Ascending aorta (tissue), 2 donors: ENCODE measurements around the gene NEK2. TPM values are rescaled to one million over a fixed set of nuclear protein-coding genes. Genes with fewer than 3 reads are reported as not detected.
"Not testable (repeated sequence)": the region's sequence is repeated elsewhere in the genome, so short reads cannot be mapped to it uniquely, and the experiment has no call there.

ENCODE experiments used
- DNase-seq, 2 donors: peaks; one replicate each; pipeline ENCODE4 v3.0.0-alpha.2; 2019; ENCODE audit warnings: low spot score in 2 of 2
- H3K27ac ChIP-seq, 2 donors: fragments of 200-600 bp; sonication (generic); one replicate each; pipeline ENCODE4 v1.5.1; 2016 to 2017; ENCODE audit warnings: mild to moderate bottlenecking in 1 of 2
- H3K27me3 ChIP-seq: fragments of 200-600 bp; sonication (generic); one replicate; pipeline ENCODE4 v1.5.1; 2017
- H3K36me3 ChIP-seq, 2 donors: fragments of 200-600 bp; sonication (generic); one replicate each; pipeline ENCODE4 v1.5.1; 2016
- H3K4me1 ChIP-seq, 2 donors: fragments of 200-600 bp; sonication (generic); one replicate each; pipeline ENCODE4 v1.5.1; 2016 to 2017; ENCODE audit warnings: mild to moderate bottlenecking in 1 of 2
- H3K4me3 ChIP-seq, 2 donors: fragments of 200-600 bp; sonication (generic); one replicate each; pipeline ENCODE4 v1.5.1; 2016 to 2017; ENCODE audit warnings: mild to moderate bottlenecking in 1 of 2
- H3K9me3 ChIP-seq, 2 donors: fragments of 200-600 bp; sonication (generic); one replicate each; pipeline ENCODE4 v1.5.1; 2016
- intact Hi-C: fragments of 100-400 bp; cut with DNase I; formaldehyde crosslinking; loops from one replicate; pipeline ENCODE4 v1.15.1; 2023
- total RNA-seq: library from RNA; depleted of rRNA; stranded (reverse); fragments of >200 nt; gene quantifications from one replicate; pipeline ENCODE4 v1.1.0, GENCODE V29; 2016
- TF ChIP-seq, protein P1 (sequence below), 3 experiments: fragments of 200-600 bp in 2 of 3; fragments of 450-650 bp in 1 of 3; sonication (generic) in 2 of 3; IDR thresholded peaks; one replicate each; pipeline ENCODE4 v1.5.1; 2016 to 2019; ENCODE audit warnings: antibody characterized with exemption in 3 of 3, mild to moderate bottlenecking in 1 of 3, moderate library complexity in 1 of 3

Gene NEK2
- total RNA-seq, 1 donor from 2014 or later, result not detected

DNA sequence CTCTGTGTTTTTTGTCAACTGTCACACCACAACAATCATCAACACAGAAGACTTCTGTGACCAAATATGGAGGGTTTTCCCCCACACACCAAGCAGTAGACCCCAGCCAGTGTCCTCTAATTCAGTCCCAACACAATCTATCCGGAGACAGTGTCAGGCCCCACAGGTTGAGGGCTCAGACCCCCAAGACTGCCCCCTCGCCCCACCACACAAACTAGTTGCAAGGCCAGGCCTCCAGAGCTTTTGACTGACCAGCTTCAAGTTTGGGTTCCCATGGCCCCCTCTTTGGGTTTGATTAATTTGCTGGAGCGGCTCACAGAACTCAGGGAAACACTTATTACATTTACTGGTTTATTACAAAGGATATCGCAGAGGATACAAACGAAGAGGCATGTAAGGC is 37.2 kb downstream of the NEK2 start:
- TF ChIP-seq, protein P1, sequence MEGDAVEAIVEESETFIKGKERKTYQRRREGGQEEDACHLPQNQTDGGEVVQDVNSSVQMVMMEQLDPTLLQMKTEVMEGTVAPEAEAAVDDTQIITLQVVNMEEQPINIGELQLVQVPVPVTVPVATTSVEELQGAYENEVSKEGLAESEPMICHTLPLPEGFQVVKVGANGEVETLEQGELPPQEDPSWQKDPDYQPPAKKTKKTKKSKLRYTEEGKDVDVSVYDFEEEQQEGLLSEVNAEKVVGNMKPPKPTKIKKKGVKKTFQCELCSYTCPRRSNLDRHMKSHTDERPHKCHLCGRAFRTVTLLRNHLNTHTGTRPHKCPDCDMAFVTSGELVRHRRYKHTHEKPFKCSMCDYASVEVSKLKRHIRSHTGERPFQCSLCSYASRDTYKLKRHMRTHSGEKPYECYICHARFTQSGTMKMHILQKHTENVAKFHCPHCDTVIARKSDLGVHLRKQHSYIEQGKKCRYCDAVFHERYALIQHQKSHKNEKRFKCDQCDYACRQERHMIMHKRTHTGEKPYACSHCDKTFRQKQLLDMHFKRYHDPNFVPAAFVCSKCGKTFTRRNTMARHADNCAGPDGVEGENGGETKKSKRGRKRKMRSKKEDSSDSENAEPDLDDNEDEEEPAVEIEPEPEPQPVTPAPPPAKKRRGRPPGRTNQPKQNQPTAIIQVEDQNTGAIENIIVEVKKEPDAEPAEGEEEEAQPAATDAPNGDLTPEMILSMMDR (IDR thresholded peaks at IDR 0.05), result no peak

DNA sequence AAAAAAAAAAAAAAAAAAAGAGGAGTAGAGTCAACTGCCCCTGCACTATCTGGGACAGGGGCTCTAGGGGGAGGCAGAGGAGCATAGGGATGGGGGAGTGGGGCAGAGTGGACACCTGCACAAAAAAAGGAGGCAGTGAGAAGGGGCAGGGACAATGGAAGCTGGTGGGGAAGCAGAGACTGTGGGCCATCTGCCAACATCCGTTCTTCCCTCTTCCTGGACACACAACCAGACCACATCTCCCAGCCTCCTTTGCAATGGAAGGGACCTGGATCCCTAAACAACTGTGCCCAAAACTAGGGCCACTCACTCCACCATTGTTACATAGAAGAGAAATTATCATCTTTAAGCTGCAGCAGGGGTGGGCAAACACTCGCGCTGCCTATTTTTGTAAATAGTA is 38.4 kb downstream of the NEK2 start:
- Histone ChIP-seq H3K27me3 (no peaks in the 10 kb centered on the region), H3K4me1 (peaks cover 10 to 13% of the 10 kb centered on the region in 2 donors), H3K27ac (no peak overlapping the region), H3K36me3 (no peaks in the 10 kb centered on the region), H3K9me3 (no peaks in the 10 kb centered on the region), H3K4me3 (no peak overlapping the region)
- DNase-seq, result no peak
- TF ChIP-seq, protein P1 (IDR thresholded peaks at IDR 0.05), result no peak
- intact Hi-C loops, result no loop called here

More for the DNA sequence above, 37.2 kb downstream of the NEK2 start:
- Histone ChIP-seq H3K27ac (no peak overlapping the region), H3K36me3 (no peaks in the 10 kb centered on the region), H3K4me3 (no peak overlapping the region), H3K9me3 (no peaks in the 10 kb centered on the region), H3K4me1 (peaks cover 0 to 8% of the 10 kb centered on the region in 2 donors), H3K27me3 (no peaks in the 10 kb centered on the region)
- intact Hi-C loops, result no loop called here
- no peak for DNase-seq

DNA sequence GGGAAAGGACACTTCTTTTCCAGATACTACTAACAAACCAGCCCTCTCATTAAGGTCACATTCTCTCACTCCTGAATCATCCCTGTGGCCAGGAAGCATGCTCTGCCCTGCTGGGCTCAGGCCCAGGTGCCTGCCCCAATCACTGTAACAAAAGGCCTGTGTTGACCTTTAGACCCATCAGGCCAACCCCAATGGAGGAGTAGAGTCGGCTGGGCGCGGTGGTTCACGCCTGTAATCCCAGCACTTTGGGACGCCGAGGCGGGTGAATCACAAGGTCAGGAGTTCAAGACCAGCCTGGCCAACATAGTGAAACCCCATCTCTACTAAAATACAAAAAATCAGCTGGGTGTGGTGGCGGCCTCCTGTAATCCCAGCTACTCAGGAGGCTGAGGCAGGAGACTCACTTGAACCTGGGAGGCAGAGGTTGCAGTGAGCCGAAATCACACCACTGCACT is 38.8 kb downstream of the NEK2 start:
- peaks cover 10 to 13% of the 10 kb centered on the region in 2 donors for H3K4me1 ChIP-seq
- H3K27ac ChIP-seq, H3K36me3 ChIP-seq, DNase-seq, H3K4me3 ChIP-seq, H3K27me3 ChIP-seq, intact Hi-C loops, H3K9me3 ChIP-seq: not testable (repeated sequence)

DNA sequence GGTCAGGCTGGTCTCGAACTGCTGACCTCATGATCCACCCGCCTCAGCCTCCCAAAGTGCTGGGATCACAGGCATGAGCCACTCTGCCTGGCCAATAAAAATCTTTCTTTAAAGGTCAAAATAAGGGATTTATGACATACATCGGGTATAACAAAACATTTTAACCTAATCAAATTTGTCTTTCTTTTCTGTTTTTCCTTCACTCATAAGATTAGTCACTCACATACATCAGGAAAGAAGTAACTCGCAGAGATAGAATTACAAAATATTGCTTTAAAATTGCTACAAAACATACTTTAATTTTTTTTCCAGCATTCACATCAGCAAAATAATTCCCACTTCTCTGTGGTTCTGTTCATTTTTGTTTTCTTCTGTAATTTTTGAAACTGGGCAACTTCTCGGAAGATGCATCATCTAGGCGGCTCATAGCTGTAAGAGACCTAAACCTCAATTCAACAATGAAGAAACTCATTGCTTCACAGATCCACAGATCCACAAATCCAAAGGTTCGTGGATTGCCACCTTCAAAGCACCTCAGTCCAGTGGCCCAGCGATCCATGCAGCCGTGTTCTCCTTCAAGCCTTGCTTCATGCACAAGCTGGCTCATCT is 39.7 kb downstream of the NEK2 start:
- DNase-seq, result no peak
- intact Hi-C loops, result no loop called here
- no peak overlapping the region for H3K27ac ChIP-seq

DNA sequence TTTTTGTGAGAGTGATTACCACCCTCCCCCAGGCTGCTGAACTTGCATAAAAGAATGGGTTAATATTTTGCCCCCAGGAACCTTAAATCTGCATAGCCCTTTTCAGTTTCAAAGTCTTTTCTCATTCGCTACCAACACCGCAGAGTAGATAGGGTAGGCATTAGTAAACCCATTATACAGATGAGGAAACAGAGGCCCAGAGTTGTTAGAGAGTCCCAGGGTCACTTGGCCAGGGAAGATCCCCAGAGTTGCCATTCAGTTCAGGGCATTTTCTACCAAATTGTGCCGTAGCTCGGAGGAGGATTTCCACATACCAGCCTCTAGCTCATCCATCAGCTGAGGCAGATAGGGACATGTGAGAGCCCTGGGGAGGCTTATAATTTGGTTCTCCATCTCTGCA is 40.5 kb downstream of the NEK2 start:
- Histone ChIP-seq H3K27ac (no peak overlapping the region), H3K9me3 (no peaks in the 10 kb centered on the region), H3K27me3 (no peaks in the 10 kb centered on the region), H3K36me3 (no peaks in the 10 kb centered on the region), H3K4me1 (peaks cover 10 to 13% of the 10 kb centered on the region in 2 donors), H3K4me3 (no peak overlapping the region)
- TF ChIP-seq, protein P1 (IDR thresholded peaks at IDR 0.05), result no peak
- DNase-seq, result no peak
- intact Hi-C loops, result no loop called here

More for the DNA sequence above, 39.7 kb downstream of the NEK2 start:
- Histone ChIP-seq H3K27me3 (no peaks in the 10 kb centered on the region), H3K9me3 (no peaks in the 10 kb centered on the region), H3K4me3 (no peak overlapping the region), H3K36me3 (no peaks in the 10 kb centered on the region), H3K4me1 (peaks cover 10 to 13% of the 10 kb centered on the region in 2 donors)
- TF ChIP-seq, protein P1 (IDR thresholded peaks at IDR 0.05), result no peak

DNA sequence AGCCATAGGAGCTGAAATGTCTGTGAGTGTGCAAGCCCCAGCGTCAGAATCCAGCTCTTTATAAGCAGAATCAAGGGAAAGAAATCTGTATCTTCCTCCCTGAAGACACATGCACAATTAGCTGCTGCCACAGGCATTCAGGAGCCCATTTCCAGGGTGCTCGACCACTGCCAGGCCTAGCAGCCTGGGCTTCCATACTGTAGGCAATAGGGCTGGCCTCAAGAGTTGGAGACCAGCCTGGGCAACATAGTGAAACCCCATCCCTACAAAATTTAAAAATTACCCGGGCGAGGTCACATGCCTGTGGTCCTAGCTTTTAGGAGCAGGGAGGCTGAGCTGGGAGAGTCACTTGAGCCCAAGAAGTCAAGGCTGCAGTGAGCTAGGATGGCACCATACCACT is 41.0 kb downstream of the NEK2 start:
- DNase-seq, result no peak
- no peak overlapping the region for H3K4me3 ChIP-seq
- TF ChIP-seq, protein P1 (IDR thresholded peaks at IDR 0.05), result no peak
- H3K9me3 ChIP-seq, result no peaks in the 10 kb centered on the region
- peaks cover 10 to 13% of the 10 kb centered on the region in 2 donors for H3K4me1 ChIP-seq
- H3K36me3 ChIP-seq, result no peaks in the 10 kb centered on the region
- intact Hi-C loops, result no loop called here
- no peaks in the 10 kb centered on the region for H3K27me3 ChIP-seq
- H3K27ac ChIP-seq, result no peak overlapping the region
